HepG2 (cell line): ENCODE data around the gene AKAP8L. TPM values are rescaled to one million over a fixed set of nuclear protein-coding genes. Genes with fewer than 3 reads are reported as not detected.

Source experiments
- AKNA ChIP-seq: sonication (generic); formaldehyde crosslinking; IDR thresholded peaks from 2 replicates; pipeline ENCODE4 v1.4.0; 2020; ENCODE audit warnings: missing genetic modification reagents, borderline replicate concordance
- ATAD3A ChIP-seq: sonication (generic); formaldehyde crosslinking; IDR thresholded peaks from 2 replicates; pipeline ENCODE4 v1.4.0; 2020; ENCODE audit warnings: missing genetic modification reagents
- CREM ChIP-seq, 2 experiments: sonication (generic) in 1 of 2; formaldehyde crosslinking in 1 of 2; IDR thresholded peaks; 2 replicates each; pipeline versions ENCODE4 v1.4.0 to v1.6.1; 2016 to 2020; ENCODE audit warnings: antibody characterized with exemption in 1 of 2, mild to moderate bottlenecking in 1 of 2, missing genetic modification reagents in 1 of 2
- EHMT2 ChIP-seq: fragments of 200-600 bp; sonication (generic); IDR thresholded peaks from 2 replicates; pipeline ENCODE4 v1.7.0; 2017; ENCODE audit warnings: antibody characterized with exemption, low read depth, low read length, borderline replicate concordance
- HBP1 ChIP-seq: IDR thresholded peaks from 2 replicates; pipeline ENCODE4 v1.6.1; 2016; ENCODE audit warnings: low read depth, control low read depth
- NAIF1 ChIP-seq: sonication (generic); formaldehyde crosslinking; IDR thresholded peaks from 2 replicates; pipeline ENCODE4 v1.5.0; 2020; ENCODE audit warnings: mild to moderate bottlenecking, missing genetic modification reagents, borderline replicate concordance
- ZBTB26 ChIP-seq: IDR thresholded peaks from 2 replicates; pipeline ENCODE4 v1.6.1; 2016; ENCODE audit warnings: missing compliant biosample characterization, missing genetic modification reagents, borderline replicate concordance
- ZNF18 ChIP-seq: sonication (generic); formaldehyde crosslinking; IDR thresholded peaks from 2 replicates; pipeline ENCODE4 v1.8.0; 2022; ENCODE audit warnings: mild to moderate bottlenecking, missing genetic modification reagents; ENCODE audit not compliant: insufficient replicate concordance
- ZNF281 ChIP-seq: sonication (generic); formaldehyde crosslinking; IDR thresholded peaks from 2 replicates; pipeline ENCODE4 v1.4.0; 2020; ENCODE audit warnings: missing genetic modification reagents, borderline replicate concordance
- ZNF556 ChIP-seq: sonication (generic); formaldehyde crosslinking; IDR thresholded peaks from 2 replicates; pipeline ENCODE4 v1.4.0; 2020; ENCODE audit warnings: mild to moderate bottlenecking, missing genetic modification reagents, borderline replicate concordance
- ZNF562 ChIP-seq: sonication (generic); formaldehyde crosslinking; IDR thresholded peaks from 2 replicates; pipeline ENCODE4 v1.8.0; 2022; ENCODE audit warnings: missing genetic modification reagents, borderline replicate concordance
- ZNF577 ChIP-seq: sonication (generic); formaldehyde crosslinking; IDR thresholded peaks from 2 replicates; pipeline ENCODE4 v1.4.0; 2020; ENCODE audit warnings: mild to moderate bottlenecking, low read depth, missing genetic modification reagents, borderline replicate concordance
- ZNF740 ChIP-seq: sonication (generic); formaldehyde crosslinking; IDR thresholded peaks from 2 replicates; pipeline ENCODE4 v1.4.0; 2020; ENCODE audit warnings: missing genetic modification reagents
- polyA plus RNA-seq, 8 experiments: library from polyadenylated mRNA; depleted of rRNA in 3 of 8; stranded (reverse) in 7 of 8; unstranded in 1 of 8; fragments of >200 nt; fragmentation: Illumina TruSeq in 4 of 8; extraction: Trizol in 4 of 8; gene quantifications; 2 replicates each; pipeline versions ENCODE4 v1.2.1 to v1.2.3, GENCODE V29; 2011 to 2016; ENCODE audit warnings: low read depth in 4 of 8, missing spikeins in 1 of 8, mixed read lengths in 1 of 8; ENCODE audit not compliant: insufficient read depth in 1 of 8
- total RNA-seq, 5 experiments: library from RNA; depleted of rRNA; stranded (reverse); fragments of >200 nt; fragmentation: Illumina TruSeq; extraction: Trizol; gene quantifications; 2 replicates each; pipeline ENCODE4 v1.2.3, GENCODE V29; 2016; ENCODE audit warnings: low read depth in 1 of 5

AKAP8L gene
- total and polyA plus RNA-seq, 2 of the 13 experiments (the other 11 are each of a cell fraction or from before 2014, with no cell fraction given): 48.2 to 49.6 TPM

GRCh38 chr19:15449620-15450527 lies 31.1 kb upstream of the AKAP8L start, which contains the start of gene WIZ (continued):
- no peak for TF ChIP-seq AKNA (CRISPR knock-in tag)
- TF ChIP-seq ATAD3A (CRISPR knock-in tag): no peak
- no peak for TF ChIP-seq ZBTB26 (CRISPR knock-in tag)
- TF ChIP-seq CREM (IDR thresholded peaks at IDR 0.05): peak; percentile 25; the same call in 1 of the 2 replicates
- no peak for TF ChIP-seq CREM (CRISPR knock-in tag; IDR thresholded peaks at IDR 0.05)
- TF ChIP-seq HBP1 (CRISPR knock-in tag): no peak
- TF ChIP-seq NAIF1 (CRISPR knock-in tag): no peak
- TF ChIP-seq ZNF577 (CRISPR knock-in tag): no peak
- no peak for TF ChIP-seq ZNF556
- TF ChIP-seq ZNF281 (CRISPR knock-in tag): peak; percentile 68; the same call in 1 of the 2 replicates
- TF ChIP-seq ZNF740: peak; percentile 98
- no peak for TF ChIP-seq ZNF18 (CRISPR knock-in tag)
- TF ChIP-seq EHMT2: 0 out of 2 replicates have a peak, but pooled peaks have one; percentile 46
- TF ChIP-seq ZNF562 (CRISPR knock-in tag): no peak
